IMR-90 (cell line): ENCODE data around the gene USP32. TPM values are rescaled to one million over a fixed set of nuclear protein-coding genes. Genes with fewer than 3 reads are reported as not detected.

Experiments used
- ATAC-seq: fragments of 200-7000 bp; cut with Tn5 transposase; 2 replicates; pipeline ENCODE4 v1.9.1; 2020; ENCODE audit warnings: low read depth, mild to moderate bottlenecking, moderate library complexity
- BruUV-seq: library from RNA; stranded (reverse); fragments of 400-500 nt; replicated peaks from 2 replicates; lab custom pipeline; 2021; lab: Mats Ljungman, UMichigan
- CTCF ChIA-PET: fragments of 300-600 bp; formaldehyde crosslinking; extraction: SDS; loops from one replicate; lab custom pipeline; 2021; ENCODE audit warnings: antibody characterized with exemption; lab: Yijun Ruan, JAX
- POLR2A ChIA-PET: fragments of 300-600 bp; sonication (Branson Sonifier 250); formaldehyde crosslinking; loops from one replicate; lab custom pipeline; 2022; ENCODE audit warnings: antibody characterized with exemption; ENCODE audit not compliant: unreplicated experiment; lab: Charles Lee
- DNase-seq: peaks from one replicate; pipeline ENCODE4 v3.0.0; 2013
- H2AFZ ChIP-seq: replicated peaks from 2 replicates; pipeline ENCODE3; 2013; ENCODE audit warnings: low read length, mild to moderate bottlenecking; ENCODE audit not compliant: poor library complexity
- H2AK5ac ChIP-seq: 2 replicates; pipeline ENCODE4 v1.6.1; 2013; ENCODE audit warnings: low read depth, low read length, inconsistent platforms
- H2AK9ac ChIP-seq: replicated peaks from 2 replicates; pipeline ENCODE3; 2013; ENCODE audit warnings: mild to moderate bottlenecking, low read depth, low read length, moderate library complexity; ENCODE audit not compliant: poor library complexity
- H2BK120ac ChIP-seq: 2 replicates; pipeline ENCODE4 v1.6.1; 2013; ENCODE audit warnings: low read depth, low read length, inconsistent platforms
- H2BK15ac ChIP-seq: 3 replicates; pipeline ENCODE4 v1.6.1; 2013; ENCODE audit warnings: low read depth, low read length, inconsistent platforms
- H2BK20ac ChIP-seq: 2 replicates; pipeline ENCODE4 v1.6.1; 2013; ENCODE audit warnings: low read depth, mild to moderate bottlenecking, inconsistent platforms, low read length, moderate library complexity
- H2BK5ac ChIP-seq: 2 replicates; pipeline ENCODE4 v1.6.1; 2013; ENCODE audit warnings: mild to moderate bottlenecking, low read depth, low read length, inconsistent platforms; ENCODE audit not compliant: poor library complexity, severe bottlenecking
- H3K14ac ChIP-seq: replicated peaks from 2 replicates; pipeline ENCODE4 v1.6.1; 2013; ENCODE audit warnings: low read depth, low read length, inconsistent platforms
- H3K18ac ChIP-seq: 2 replicates; pipeline ENCODE4 v1.6.1; 2013; ENCODE audit warnings: low read depth, low read length, control low read depth
- H3K23ac ChIP-seq: 2 replicates; pipeline ENCODE4 v1.6.1; 2013; ENCODE audit warnings: low read depth, low read length, inconsistent platforms
- H3K27ac ChIP-seq: 2 replicates; pipeline ENCODE4 v1.5.1; 2013; ENCODE audit warnings: mild to moderate bottlenecking, control low read depth, low read length; ENCODE audit not compliant: insufficient read depth
- H3K27me3 ChIP-seq: 2 replicates; pipeline ENCODE4 v1.6.1; 2013; ENCODE audit warnings: low read length; ENCODE audit not compliant: control insufficient read depth, insufficient read depth
- H3K36me3 ChIP-seq: 2 replicates; pipeline ENCODE4 v1.6.1; 2013; ENCODE audit warnings: low read length, mixed read lengths; ENCODE audit not compliant: control insufficient read depth, insufficient read depth
- H3K4ac ChIP-seq: 2 replicates; pipeline ENCODE4 v1.6.1; 2013; ENCODE audit warnings: low read depth, low read length, inconsistent platforms
- H3K4me1 ChIP-seq: 2 replicates; pipeline ENCODE4 v1.6.1; 2013; ENCODE audit warnings: low read length, mixed read lengths; ENCODE audit not compliant: control insufficient read depth, insufficient read depth
- H3K4me2 ChIP-seq: 2 replicates; pipeline ENCODE4 v1.6.1; 2013; ENCODE audit warnings: low read depth, mild to moderate bottlenecking, control low read depth, low read length, moderate library complexity
- H3K4me3 ChIP-seq: 2 replicates; pipeline ENCODE4 v1.5.1; 2013; ENCODE audit warnings: low read depth, mild to moderate bottlenecking, control low read depth, low read length, moderate library complexity; ENCODE audit not compliant: insufficient read depth
- H3K56ac ChIP-seq: 2 replicates; pipeline ENCODE4 v1.6.1; 2013; ENCODE audit warnings: low read length, inconsistent platforms; ENCODE audit not compliant: insufficient read depth; ENCODE audit errors: extremely low read depth
- H3K79me1 ChIP-seq, 2 experiments: 2 replicates each; pipeline ENCODE4 v1.6.1; 2013; ENCODE audit warnings: low read length in 2 of 2, inconsistent platforms in 1 of 2, low read depth in 1 of 2
- H3K9ac ChIP-seq: 2 replicates; pipeline ENCODE4 v1.6.1; 2013; ENCODE audit warnings: low read depth, low read length, control low read depth
- H3K9me1 ChIP-seq: 2 replicates; pipeline ENCODE4 v1.6.1; 2013; ENCODE audit warnings: low read length, inconsistent platforms; ENCODE audit not compliant: insufficient read depth
- H3K9me3 ChIP-seq: 2 replicates; pipeline ENCODE4 v1.6.1; 2013; ENCODE audit warnings: low read length; ENCODE audit not compliant: control insufficient read depth, insufficient read depth
- H4K20me1 ChIP-seq: 2 replicates; pipeline ENCODE4 v1.6.1; 2013; ENCODE audit warnings: low read length, inconsistent platforms; ENCODE audit not compliant: insufficient read depth
- H4K5ac ChIP-seq: 2 replicates; pipeline ENCODE4 v1.6.1; 2013; ENCODE audit warnings: mild to moderate bottlenecking, low read depth, low read length, control low read depth
- H4K8ac ChIP-seq, 2 experiments: 2 replicates each; pipeline ENCODE4 v1.6.1; 2013; ENCODE audit warnings: low read depth in 2 of 2, low read length in 2 of 2, control low read depth in 1 of 2, inconsistent platforms in 1 of 2
- H4K91ac ChIP-seq: 2 replicates; pipeline ENCODE4 v1.6.1; 2013; ENCODE audit warnings: low read depth, low read length, inconsistent platforms; ENCODE audit not compliant: insufficient read depth
- BHLHE40 ChIP-seq: fragments of 150-350 bp; IDR thresholded peaks from 2 replicates; pipeline ENCODE4 v1.6.1; 2016; ENCODE audit warnings: mild to moderate bottlenecking, low read depth, low read length
- CEBPB ChIP-seq: IDR thresholded peaks from 2 replicates; pipeline ENCODE4 v1.6.1; 2012; ENCODE audit warnings: low read depth, low read length, improper control_type of control experiment
- CHD1 ChIP-seq: IDR thresholded peaks from 2 replicates; pipeline ENCODE4 v1.6.1; 2012; ENCODE audit warnings: low read depth, low read length, improper control_type of control experiment
- ELK1 ChIP-seq: fragments of 150-350 bp; IDR thresholded peaks from 2 replicates; pipeline ENCODE4 v1.6.1; 2016; ENCODE audit warnings: low read depth, mild to moderate bottlenecking, low read length, moderate library complexity, borderline replicate concordance
- FOS ChIP-seq: fragments of 150-350 bp; IDR thresholded peaks from 2 replicates; pipeline ENCODE4 v1.6.1; 2016; ENCODE audit warnings: low read depth, low read length
- MAFK ChIP-seq: IDR thresholded peaks from 2 replicates; pipeline ENCODE4 v1.6.1; 2012; ENCODE audit warnings: low read depth, low read length, improper control_type of control experiment
- MAZ ChIP-seq: IDR thresholded peaks from 2 replicates; pipeline ENCODE4 v1.6.1; 2012; ENCODE audit warnings: low read depth, mild to moderate bottlenecking, low read length, improper control_type of control experiment, moderate library complexity, borderline replicate concordance
- MXI1 ChIP-seq: IDR thresholded peaks from 2 replicates; pipeline ENCODE4 v1.6.1; 2012; ENCODE audit warnings: low read depth, mild to moderate bottlenecking, low read length, moderate library complexity, borderline replicate concordance
- NFE2L2 ChIP-seq: fragments of 150-350 bp; IDR thresholded peaks from 2 replicates; pipeline ENCODE4 v1.6.1; 2016; ENCODE audit warnings: low read depth, mild to moderate bottlenecking, low read length
- POLR2A ChIP-seq: IDR thresholded peaks from 2 replicates; pipeline ENCODE4 v1.6.1; 2012; ENCODE audit warnings: mild to moderate bottlenecking, low read depth, low read length
- RAD21 ChIP-seq: IDR thresholded peaks from 2 replicates; pipeline ENCODE4 v1.6.1; 2012; ENCODE audit warnings: low read length, improper control_type of control experiment
- RCOR1 ChIP-seq: IDR thresholded peaks from 2 replicates; pipeline ENCODE4 v1.6.1; 2012; ENCODE audit warnings: mild to moderate bottlenecking, low read length, improper control_type of control experiment; ENCODE audit not compliant: insufficient replicate concordance
- RFX5 ChIP-seq: IDR thresholded peaks from 2 replicates; pipeline ENCODE4 v1.8.0; 2012; ENCODE audit warnings: low read depth, mild to moderate bottlenecking, low read length, moderate library complexity
- SMC3 ChIP-seq: fragments of 150-350 bp; IDR thresholded peaks from 2 replicates; pipeline ENCODE4 v1.6.1; 2016; ENCODE audit warnings: low read depth, mild to moderate bottlenecking, antibody characterized with exemption, low read length, moderate library complexity
- WGBS, 2 experiments: methylation state at CpG; one replicate each; pipeline versions ENCODE4 v1.1.5 to v1.1.7; 2013; ENCODE audit warnings: missing lambda C conversion rate in 2 of 2; ENCODE audit not compliant: insufficient read length in 1 of 2; ENCODE audit errors: extremely low coverage in 2 of 2; 5-methylcytosine and 5-hydroxymethylcytosine counted together
- dilution Hi-C: fragments of 300-500 bp; cut with HindIII; formaldehyde crosslinking; loops from one replicate; pipeline ENCODE4 v1.14.3; 2018; ENCODE audit warnings: low sequenced_read_pairs; ENCODE audit not compliant: unreplicated experiment
- in situ Hi-C: fragments of 300-500 bp; cut with MboI; formaldehyde crosslinking; loops from 3 replicates; pipeline ENCODE4 v1.14.3; 2019; ENCODE audit warnings: low sequenced_read_pairs, inconsistent platforms, mixed read lengths
- intact Hi-C: fragments of 100-400 bp; cut with micrococcal nuclease; formaldehyde crosslinking; loops from 2 replicates; pipeline ENCODE4 v1.10.0; 2022
- polyA plus RNA-seq, 3 experiments: library from polyadenylated mRNA; depleted of rRNA; stranded (reverse); fragments of >200 nt; gene quantifications; 2 replicates each; pipeline ENCODE4 v1.2.3, GENCODE V29; 2012; ENCODE audit warnings: low replicate concordance in 1 of 3
- total RNA-seq: library from RNA; depleted of rRNA; stranded (reverse); fragments of >200 nt; gene quantifications from 2 replicates; pipeline ENCODE4 v1.2.3, GENCODE V29; 2012
- TF ChIP-seq, protein P1 (sequence below): conservative IDR thresholded peaks from 2 replicates; pipeline ENCODE4 v1.5.1; 2012; ENCODE audit warnings: mild to moderate bottlenecking, low read depth, low read length, improper control_type of control experiment
- TF ChIP-seq, protein P2 (sequence below): fragments of 150-350 bp; IDR thresholded peaks from 2 replicates; pipeline ENCODE4 v1.6.1; 2017; ENCODE audit warnings: mild to moderate bottlenecking, antibody characterized with exemption, low read length, low read depth

Gene USP32
- total and polyA plus RNA-seq, 2 of the 4 experiments (the other 2 are of a cell fraction), result 16.8 to 46.8 TPM

DNA sequence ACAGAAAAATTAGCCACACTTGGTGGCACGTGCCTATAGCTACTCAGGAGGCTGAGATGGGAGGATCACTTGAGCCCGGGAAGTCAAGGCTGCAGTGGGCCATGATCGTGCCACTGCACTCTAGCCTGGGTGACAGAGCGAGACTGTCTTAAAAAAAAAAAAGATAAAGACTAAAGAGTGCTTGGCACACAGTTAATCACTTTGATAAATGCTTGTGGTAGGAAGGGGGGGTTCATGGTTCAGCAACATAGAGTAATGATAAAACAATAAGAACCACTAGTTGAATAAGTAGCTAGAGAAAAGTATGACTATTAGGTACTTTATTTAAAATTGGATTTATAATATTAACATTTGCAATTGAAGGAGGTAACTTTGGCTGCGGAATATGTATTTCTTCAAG, 43.3 kb downstream of the USP32 start:
- H3K56ac ChIP-seq, result no peak overlapping the region
- H2BK120ac ChIP-seq, result no peak overlapping the region
- H2BK5ac ChIP-seq, result no peak overlapping the region
- no peak overlapping the region for H3K27ac ChIP-seq
- H3K14ac ChIP-seq, result no peak overlapping the region
- ATAC-seq (no peak), DNase-seq (no peak)
- no peak overlapping the region; the same call in 1 of the 2 replicates for H2AK5ac ChIP-seq
- no peak overlapping the region for H2AFZ ChIP-seq
- ChIA-PET POLR2A (no interaction called here), CTCF (interaction anchor here (0.6 to 0.7 kb wide), 2 partner anchors 97 to 144 kb away, joined by 3 read pairs; no protein-coding TSS in a partner anchor)
- no peak overlapping the region for H3K23ac ChIP-seq
- H3K79me1 ChIP-seq, result peaks cover 50 to 68% of the 10 kb centered on the region in 2 experiments
- H3K9me1 ChIP-seq, result no peaks in the 10 kb centered on the region; the same call in none of the 2 replicates
- peaks cover 7% of the 10 kb centered on the region for H3K36me3 ChIP-seq
- H3K4me2 ChIP-seq, result no peak overlapping the region
- no TSS peak for BruUV-seq
- no peaks in the 10 kb centered on the region for H3K27me3 ChIP-seq
- in situ Hi-C loops, result no loop called here
- no peak overlapping the region for H2BK15ac ChIP-seq
- peaks cover 43% of the 10 kb centered on the region for H4K20me1 ChIP-seq
- no peak overlapping the region for H2AK9ac ChIP-seq
- dilution Hi-C loops, result no loop called here
- H3K9ac ChIP-seq, result no peak overlapping the region
- WGBS, 2 experiments, result 100% methylated on average over 3 of the region's 5 CpGs; no CpG with 5 or more reads in 1 of the 2 experiments
- H4K8ac ChIP-seq, result no peak overlapping the region
- no peak overlapping the region for H4K91ac ChIP-seq
- H3K18ac ChIP-seq, result no peak overlapping the region
- peaks cover 2% of the 10 kb centered on the region; the same call in 1 of the 2 replicates for H3K4me1 ChIP-seq
- H2BK20ac ChIP-seq, result no peak overlapping the region
- H3K4ac ChIP-seq, result no peak overlapping the region
- intact Hi-C loops, result no loop called here
- TF ChIP-seq, protein P1, sequence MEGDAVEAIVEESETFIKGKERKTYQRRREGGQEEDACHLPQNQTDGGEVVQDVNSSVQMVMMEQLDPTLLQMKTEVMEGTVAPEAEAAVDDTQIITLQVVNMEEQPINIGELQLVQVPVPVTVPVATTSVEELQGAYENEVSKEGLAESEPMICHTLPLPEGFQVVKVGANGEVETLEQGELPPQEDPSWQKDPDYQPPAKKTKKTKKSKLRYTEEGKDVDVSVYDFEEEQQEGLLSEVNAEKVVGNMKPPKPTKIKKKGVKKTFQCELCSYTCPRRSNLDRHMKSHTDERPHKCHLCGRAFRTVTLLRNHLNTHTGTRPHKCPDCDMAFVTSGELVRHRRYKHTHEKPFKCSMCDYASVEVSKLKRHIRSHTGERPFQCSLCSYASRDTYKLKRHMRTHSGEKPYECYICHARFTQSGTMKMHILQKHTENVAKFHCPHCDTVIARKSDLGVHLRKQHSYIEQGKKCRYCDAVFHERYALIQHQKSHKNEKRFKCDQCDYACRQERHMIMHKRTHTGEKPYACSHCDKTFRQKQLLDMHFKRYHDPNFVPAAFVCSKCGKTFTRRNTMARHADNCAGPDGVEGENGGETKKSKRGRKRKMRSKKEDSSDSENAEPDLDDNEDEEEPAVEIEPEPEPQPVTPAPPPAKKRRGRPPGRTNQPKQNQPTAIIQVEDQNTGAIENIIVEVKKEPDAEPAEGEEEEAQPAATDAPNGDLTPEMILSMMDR, result no peak
- TF ChIP-seq SMC3 (no peak), BHLHE40 (no peak), NFE2L2 (no peak), CEBPB (no peak), FOS (no peak), POLR2A (no peak), RAD21 (no peak), ELK1 (no peak), MAZ (no peak), RCOR1 (no peak), RFX5 (no peak), MAFK (no peak), CHD1 (no peak), MXI1 (no peak)
- TF ChIP-seq, protein P2, sequence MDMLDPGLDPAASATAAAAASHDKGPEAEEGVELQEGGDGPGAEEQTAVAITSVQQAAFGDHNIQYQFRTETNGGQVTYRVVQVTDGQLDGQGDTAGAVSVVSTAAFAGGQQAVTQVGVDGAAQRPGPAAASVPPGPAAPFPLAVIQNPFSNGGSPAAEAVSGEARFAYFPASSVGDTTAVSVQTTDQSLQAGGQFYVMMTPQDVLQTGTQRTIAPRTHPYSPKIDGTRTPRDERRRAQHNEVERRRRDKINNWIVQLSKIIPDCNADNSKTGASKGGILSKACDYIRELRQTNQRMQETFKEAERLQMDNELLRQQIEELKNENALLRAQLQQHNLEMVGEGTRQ, result no peak
- no peak overlapping the region for H3K4me3 ChIP-seq
- H3K9me3 ChIP-seq, result no peaks in the 10 kb centered on the region
- no peak overlapping the region for H4K5ac ChIP-seq
